Stimulated activated CD4-positive, alpha-beta T cell treated with anti-CD3 and anti-CD28 coated beads, Interleukin-1b, Interleukin-23, amount 100 ng/mL, for 48 hours (primary cell): ENCODE measurements around the gene OOSP3.
"Not testable (repeated sequence)": the region's sequence is repeated elsewhere in the genome, so short reads cannot be mapped to it uniquely, and the experiment has no call there.

Experiments
- DNase-seq: peaks from one replicate; pipeline ENCODE4 v3.0.0-alpha.2; 2020

Gene OOSP3

DNA sequence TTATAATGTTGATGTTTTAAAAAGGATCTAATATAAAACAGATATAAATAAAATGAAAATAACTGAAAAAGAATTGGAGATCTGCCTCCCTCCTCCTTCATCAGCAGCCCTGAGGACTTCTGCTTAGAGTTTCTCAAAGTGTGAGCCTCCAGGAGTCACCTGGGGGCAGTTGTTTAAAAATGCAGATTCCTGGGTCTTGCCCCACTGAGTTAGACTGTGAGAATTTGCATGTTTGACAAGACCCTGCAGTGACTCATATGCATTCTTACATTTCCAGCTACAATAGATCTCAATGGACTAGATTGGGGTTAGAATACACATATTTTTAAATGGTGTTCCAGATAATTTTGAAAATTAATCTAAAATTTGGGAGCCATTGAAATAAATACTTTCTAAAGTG, 798 bp upstream of the OOSP3 start:
- no peak for DNase-seq

DNA sequence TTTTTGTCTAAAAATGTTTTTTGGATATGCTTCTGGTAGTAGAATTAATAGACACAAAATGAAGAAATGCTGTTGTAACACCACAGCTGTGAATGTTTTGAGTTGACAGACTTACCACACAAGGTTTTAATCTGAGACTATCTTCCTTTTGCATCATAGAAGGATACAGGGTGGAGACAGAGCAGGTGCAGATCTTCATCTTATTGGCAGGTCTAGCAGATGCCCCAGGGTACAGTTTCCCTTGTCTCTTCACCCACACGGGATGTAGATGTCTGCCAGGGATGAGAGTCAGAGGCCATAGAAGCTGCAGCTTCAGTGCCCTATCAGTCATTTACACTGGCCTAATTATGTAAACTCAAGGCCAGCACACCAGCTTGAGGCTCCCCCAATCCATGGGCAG, 985 bp downstream of the OOSP3 start:
- no peak for DNase-seq

DNA sequence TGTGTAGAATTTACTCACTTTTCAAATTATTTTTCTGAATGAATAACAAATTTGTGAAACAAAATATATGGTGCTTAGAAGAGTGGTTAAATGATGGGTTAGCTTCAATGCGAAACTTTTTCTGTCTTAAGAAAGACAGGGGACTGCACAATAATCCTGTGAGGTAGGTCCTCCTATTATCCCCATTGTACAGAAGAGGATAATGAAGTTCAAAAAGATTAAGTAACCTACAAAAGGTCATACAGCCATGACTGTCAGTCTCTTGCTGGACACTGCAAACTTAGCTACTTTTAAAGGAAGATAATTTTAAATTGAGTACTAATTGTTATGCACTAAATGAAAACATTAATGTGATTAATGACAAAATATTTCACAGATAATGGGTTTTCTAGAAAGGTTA, 5.0 kb downstream of the OOSP3 start:
- DNase-seq: no peak

DNA sequence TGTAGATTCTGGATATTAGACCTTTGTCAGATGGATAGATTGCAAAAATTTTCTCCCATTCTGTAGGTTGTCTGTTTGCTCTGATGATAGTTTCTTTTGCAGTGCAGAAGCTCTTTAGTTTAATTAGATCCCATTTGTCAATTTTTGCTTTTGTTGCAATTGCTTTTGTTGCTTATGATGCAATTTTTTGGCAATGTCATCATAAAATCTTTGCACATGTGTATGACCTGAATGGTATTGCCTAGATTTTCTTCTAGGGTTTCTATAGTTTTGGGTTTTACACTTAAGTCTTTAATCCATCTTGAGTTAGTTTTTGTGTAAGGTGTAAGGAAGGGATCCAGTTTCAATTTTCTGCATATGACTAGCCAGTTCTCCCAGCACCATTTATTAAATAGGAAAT, 8.6 kb downstream of the OOSP3 start:
- DNase-seq: not testable (repeated sequence)

DNA sequence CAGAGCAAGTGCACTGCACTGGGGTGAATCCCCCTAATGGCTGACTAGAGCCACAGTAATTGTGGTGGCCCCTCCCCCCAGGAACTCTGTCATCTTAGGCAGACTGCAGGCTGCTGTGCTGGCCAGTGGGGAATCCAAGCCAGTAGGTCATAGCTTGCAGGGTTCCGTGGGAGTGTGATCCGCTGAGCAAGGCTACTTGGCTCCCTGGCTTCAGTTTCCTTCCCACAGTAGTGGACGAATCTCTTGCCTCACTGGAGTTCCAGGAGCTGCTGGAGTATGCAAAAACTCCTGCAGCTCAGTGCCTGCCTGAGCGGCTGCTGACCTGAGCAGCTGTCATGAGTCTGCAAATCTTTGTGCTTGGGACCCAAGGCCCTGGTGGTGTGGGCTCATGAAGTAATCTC, 13.2 kb downstream of the OOSP3 start:
- DNase-seq: no peak

DNA sequence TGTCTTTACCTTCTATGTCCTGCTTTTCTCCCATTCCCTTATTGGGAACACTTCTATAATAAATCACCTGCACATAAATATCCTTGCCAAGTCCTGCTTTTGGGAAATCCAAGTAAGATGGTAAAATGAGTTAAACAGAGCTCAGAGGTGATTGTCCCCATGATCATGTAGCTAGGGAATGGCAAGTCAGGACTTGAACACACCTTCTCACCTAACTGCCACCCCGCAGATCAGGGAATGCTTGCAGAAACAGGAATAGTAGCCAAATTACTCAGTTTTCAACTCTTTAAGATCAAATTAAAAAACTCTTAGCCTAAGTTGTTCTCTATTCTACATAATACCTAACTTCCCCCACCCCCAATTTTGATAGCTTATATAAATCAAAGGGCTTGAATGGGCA, 16.0 kb downstream of the OOSP3 start:
- no peak for DNase-seq

DNA sequence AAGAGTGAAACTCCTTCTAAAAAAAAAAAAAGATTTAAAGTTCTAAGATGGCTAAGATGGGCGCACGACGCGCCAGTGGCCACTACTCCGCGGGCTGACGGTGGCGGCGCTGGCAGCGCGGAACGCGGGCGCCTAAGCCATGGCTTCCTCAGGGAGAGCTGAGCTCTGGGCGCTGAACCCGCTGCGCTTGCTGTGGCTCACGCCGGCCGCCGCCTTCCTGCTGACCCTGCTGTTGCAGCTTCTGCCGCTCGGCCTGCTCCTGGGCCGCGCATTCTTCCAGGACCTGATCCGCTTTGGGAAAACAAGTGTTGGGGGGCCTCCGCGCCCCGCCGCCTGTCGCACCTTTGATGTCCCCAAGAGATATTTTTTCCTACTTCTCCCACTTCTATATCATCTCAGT, 19.5 kb downstream of the OOSP3 start:
- no peak for DNase-seq

DNA sequence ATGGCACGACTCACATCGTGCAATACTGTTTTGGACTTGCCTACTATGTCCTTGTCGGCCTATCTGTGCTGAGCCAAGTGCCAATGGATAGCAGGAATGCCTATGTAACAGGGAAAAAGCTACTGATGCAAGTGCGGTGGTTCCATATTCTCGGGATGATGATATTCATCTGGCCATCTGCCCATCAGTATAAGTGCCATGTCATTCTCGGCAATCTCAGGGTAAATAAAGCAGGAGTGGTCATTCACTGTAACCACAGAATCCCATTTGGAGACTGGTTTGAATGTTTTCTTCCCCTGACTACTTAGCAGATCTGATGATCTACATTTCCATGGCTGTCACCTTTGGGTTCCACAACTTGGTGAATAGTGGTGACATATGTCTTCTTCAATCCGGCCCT, 20.1 kb downstream of the OOSP3 start:
- no peak for DNase-seq

DNA sequence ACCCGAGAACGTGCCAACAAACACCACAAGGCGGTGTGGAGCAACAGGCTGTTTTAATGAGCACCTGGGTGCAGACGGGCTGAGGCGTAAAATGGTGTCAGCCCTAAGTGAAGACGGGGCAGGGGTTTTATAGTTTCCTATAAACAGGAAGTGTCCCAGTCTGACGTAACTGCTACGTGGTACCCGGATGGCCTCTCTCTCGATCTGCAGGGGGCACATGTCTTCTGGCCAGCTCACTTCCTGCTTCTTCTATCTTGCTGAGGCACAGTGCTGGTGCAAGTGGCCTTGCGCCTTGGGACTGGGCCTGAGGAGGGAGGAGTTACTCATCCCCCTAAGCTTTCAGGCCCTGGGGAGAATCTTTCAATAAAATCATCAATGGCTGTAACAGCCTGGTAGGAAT, 20.9 kb downstream of the OOSP3 start:
- no peak for DNase-seq

DNA sequence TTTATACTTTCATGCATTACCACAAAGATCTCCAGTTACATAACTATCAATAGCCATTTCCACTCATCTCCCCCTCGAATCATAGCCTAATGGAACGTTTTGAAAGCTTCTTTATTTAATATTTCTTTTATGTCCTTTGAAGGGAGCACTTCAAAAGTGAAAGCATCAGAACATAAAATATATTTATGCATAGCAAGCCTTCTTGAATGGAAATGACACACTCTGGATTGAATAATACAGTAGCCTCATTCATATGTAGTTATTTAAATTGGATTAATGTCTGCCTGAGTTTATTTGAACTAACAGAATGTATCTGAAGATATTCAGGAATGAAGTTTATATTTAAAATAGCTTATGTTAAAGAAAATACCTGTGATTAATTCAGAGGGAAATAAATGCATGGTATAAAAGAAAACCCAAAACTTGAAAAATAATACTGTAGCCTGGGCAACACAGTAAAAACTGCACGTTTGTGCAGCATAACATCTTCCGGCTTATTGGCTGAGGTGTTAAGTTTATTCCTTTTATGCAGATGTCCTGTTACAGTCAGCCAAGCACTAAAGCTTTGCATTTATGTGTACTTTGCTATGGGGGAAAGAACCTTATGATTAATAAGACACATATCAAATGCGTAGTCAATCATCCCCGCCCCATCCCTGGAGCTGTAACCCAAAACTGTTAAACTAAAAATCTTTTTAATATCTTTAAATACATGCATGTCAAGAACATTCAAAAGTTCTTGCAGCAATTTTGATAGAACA, 22.0 kb downstream of the OOSP3 start:
- DNase-seq: no peak

DNA sequence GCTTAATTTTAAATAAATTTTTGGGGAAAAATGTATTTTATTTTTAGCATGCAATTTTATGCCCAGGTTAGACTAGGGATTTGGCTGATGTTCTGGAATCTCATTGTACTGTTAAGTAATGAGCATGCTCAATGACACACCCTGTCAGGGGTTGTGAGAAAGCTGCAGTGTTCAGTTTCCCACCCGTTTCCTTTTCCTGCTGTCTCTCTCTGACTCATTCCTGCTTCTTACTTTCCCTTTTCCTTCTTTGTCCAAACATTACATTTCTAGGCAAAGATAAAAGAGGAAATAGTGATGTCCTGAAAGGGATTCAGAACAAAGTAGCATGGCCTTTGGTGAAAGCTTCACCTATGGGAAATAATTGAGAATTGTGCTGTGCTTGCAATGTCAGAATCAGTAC, 22.7 kb downstream of the OOSP3 start:
- DNase-seq: no peak

DNA sequence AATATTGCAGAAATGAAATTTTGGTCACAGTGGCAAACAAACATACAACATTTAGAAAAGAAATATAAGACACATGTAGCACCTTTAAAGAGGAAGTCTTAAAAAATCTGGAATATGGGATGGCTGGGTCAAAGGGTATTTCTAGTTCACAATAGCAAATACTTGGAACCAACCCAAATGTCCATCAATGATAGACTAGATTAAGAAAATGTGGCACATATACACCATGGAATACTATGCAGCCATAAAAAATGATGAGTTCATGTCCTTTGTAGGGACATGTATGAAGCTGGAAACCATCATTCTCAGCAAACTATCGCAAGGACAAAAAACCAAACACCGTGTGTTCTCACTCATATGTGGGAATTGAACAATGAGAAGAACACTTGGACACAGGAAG, 25.0 kb downstream of the OOSP3 start:
- not testable (repeated sequence) for DNase-seq

DNA sequence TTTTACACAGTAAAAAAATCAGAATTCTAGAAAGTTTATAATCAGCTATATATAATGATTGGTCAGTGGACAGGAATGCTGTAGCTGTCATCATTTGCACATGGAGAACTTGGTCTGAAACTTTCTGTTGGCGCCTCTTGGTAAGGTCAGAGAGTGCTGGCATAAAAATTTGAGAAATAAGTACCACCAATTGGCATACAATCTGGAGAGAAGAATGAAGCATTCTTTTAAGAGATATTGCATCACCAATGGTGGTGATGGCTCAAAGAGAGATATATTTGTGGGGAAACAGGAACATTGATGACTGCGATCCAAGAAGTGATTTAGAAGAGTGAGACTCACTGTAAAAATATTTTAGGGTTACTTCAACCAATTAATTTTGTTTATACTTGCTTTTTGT, 39.9 kb downstream of the OOSP3 start:
- DNase-seq: no peak

DNA sequence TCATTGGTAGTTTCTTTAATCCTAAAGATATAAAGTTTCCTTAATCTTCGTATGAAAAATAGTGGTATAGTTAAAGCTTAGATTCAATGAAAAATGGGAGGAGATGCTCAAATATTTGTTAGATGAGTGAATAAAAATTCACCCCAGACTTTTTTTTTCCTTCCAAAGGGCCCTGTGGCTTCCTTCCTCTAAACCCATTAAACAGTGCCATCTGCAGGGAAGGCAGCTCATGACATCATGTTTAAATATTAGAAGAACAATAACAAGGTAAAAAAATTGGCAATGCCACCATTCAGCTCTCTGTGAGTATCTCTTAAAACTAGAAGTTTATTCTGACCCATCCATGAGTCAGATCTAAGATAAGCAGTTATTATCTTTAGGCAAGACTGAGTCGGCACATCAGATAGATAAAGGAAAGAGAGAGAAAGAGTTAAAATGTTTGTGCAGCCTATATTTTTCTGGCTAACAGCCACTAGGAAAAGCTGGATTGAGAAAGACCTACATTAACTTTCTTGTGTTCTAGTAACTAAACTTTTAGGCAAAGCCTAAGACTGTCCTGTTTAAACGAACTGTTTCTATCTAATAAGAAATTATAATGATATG, 40.5 kb downstream of the OOSP3 start:
- peak; percentile 7 for DNase-seq

DNA sequence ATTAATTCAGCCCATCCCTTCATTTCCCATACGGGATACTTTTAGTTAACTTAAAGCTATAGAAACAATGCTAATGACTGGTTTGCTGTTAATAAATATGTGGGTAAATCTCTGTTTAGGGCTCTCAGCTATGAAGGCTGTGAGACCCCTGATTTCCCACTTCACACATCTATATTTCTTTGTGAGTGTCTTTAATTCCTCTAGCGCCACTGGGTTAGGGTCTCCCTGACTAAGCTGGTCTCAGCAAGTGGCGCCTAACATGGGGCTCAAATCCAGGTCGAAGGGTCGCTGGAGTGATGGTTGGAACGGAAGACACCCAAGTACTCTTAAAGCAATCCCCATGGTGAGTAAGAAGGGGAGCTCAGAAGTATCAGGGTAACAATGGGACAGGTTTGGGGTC, 45.2 kb downstream of the OOSP3 start:
- no peak for DNase-seq

DNA sequence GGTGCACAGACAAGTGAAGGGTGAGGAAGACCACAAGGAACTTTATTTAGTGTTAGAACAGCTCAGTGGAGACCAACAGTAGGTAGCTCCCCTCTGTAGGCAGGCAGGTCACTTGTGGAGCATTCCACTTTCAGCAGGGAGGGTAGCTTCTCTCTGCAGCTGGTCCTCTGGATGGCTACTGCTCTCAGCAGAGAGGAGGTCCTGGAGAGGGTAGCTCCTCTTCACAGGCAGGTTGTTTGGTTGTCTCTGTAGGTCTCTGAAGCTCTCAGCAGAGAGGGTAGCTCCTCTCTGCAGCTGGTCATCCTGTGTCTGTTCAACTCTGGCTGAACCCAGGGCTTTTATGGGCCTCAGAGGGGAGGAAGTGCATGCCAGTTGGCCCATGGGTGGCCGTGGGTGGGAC, 53.1 kb downstream of the OOSP3 start:
- no peak for DNase-seq

DNA sequence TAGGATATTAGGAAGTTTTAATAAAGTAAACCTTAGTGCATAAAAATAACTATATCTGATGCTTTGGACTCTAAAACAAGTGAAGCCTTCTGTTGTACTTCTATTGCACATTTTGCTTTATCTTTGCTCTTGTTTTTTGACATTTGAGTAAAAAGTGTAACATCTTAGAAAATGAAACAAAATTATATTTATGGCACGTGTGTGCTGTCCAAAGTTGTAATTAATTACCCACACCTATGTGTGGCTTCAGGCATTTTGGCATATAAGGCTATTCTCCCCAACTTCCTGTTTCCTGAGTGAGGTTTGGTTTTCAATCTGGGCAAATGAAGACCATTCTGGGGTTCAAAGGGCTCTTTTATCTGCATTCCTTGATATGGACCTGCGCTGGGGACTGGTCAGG, 59.5 kb downstream of the OOSP3 start, which contains the start of gene OOSP1:
Gene OOSP1, plus strand, starts transcription at position 301 of the 400 bp plus-strand sequence. Its CDS starts 23 bp downstream, at position 324.
- DNase-seq: no peak

DNA sequence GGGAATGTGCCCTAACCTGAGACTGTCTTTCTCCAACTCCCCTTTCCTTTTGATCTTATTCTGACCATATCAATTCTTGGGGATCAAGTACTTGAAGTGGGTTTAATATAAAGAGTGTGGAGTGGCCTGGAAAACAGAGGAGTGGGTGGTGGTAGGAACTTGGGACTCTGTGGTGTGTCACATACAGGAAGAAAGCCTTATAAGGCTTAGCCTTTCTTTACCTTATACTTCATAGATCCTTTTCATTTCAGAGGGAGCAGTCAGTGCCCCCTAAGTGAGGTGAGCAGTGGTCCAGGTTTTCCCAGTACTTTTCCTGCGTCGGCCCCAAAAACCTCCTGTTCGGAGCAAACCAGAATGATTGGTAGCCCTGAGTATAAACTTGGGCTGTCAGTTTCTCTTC, 60.1 kb downstream of the OOSP3 start:
- DNase-seq: no peak

DNA sequence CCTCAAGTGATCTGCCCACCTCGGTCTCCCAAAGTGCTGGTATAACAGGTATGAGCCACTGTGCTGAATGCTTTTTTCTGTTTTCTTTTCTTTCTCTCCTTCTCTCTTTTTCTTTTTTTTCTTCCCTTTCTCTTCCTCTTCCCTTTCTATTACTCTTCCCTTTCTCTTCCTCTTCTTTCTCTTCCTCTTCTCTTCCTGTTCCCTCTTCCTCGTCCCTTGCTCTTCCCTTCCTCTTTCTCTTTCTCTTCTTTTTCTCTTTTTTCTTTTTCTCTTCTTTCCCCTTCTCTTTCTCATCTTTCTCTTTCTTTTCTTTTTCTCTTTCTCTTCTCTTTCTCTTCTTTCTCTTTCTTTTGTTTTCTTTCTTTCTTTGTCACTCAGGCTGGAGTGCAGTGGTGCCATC, 60.9 kb downstream of the OOSP3 start:
- no peak for DNase-seq

DNA sequence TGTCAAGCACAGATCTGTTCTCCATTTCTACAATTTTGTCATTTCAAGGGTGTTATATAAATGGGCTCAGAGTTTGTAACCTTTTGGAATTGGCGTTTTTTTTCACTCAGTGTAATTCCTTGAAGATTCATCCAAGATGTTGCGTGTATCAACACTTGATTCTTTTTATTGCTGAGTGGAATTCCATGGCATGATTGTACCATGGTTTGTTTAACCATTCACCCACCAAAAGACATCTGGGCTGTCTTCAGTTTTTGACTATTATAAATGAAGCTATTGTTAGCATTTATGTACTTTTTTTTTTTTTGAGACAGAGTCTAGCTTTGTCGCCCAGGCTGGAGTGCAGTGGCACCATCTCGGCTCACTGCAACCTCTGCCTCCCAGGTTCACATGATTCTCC, 62.5 kb downstream of the OOSP3 start:
- DNase-seq: no peak

DNA sequence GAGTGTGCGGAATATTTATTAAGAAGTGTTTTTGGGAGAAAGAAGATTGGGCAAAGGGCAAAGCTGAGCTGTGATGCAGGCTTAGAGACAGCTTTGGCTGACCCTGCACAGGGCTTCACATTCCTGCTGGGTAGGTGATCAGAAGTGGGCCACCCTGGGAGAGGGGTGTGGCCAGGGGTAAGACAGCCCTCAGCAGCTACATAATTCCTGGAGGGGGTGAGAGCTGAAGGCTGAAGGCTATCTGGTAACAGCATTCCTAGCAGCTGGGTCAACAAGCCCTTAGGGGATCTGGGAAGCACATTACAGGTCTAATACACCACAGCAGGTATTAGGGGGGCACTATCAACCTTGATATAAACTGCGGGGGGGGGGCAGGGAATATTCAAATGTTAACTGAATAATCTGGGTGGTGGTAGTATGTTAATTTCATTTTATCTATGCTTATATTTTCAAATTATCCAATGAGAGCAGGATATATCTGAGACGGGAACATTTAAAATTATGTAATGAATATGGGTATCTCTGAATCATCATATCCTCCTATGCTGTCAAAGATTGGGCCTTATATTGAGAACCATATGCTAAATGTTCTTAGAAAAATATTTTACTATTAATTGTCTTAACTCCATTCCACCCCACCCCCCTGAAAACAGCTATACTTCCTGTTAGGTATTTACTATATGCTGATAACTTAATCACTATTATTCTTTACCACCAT, 65.6 kb downstream of the OOSP3 start:
- DNase-seq: no peak

DNA sequence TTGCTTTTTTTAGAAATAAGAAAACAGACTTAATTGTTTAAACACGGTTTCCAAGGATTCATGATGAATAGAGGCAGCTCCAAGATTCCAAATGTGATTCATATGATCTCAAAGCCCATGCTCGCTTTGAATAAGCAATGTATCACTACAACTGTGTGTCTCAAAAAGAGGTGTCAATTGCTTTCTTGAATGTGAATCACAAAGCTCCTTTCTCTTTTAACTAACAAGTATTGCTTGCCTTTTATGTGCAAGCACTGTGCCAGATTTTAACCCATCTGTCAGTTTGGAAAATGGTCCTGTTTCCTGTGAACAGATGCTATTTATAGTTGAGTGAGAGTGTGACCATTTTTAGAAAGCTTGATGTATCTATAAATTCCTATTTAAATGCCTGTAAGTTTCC, 66.1 kb downstream of the OOSP3 start:
- DNase-seq: no peak
